ENCODE measurements around the gene PDZD2.

GRCh38 chr5:32027717-32028458, 389.0 kb downstream of the PDZD2 start:
- no peak for TF ChIP-seq CTCF (IDR thresholded peaks at IDR 0.05)
- no peak for TF ChIP-seq POLR2A (IDR thresholded peaks at IDR 0.05)

All from heart left ventricle (tissue), 13 donors.